ENCODE results near the gene TPST1.

DNA sequence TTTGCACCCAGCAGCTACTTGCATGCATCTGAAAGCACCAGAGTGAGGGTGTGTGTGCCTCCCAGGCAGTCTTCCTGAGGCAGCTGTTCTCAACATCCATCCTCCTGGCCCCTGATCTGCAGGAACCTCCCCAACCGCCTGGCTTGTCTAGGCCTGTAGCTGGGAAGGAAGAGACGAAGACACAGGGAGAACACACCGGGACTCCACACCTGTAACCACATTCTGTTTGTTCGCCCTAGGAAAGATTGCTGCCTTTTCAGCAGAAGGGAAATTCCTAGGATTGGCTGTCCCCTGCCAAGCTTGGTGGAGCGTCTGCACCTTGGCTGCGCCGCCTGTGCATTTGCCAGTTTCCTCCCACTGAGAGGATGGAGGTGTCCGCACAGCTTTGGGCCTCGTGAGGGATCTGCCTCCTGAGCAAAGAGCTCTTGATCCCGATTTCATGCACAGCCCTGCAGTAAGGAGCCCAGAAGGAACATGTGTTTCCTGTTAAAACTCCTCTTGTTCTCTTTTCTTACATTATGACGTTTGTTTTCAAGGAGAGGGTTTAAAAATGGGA is 154.6 kb downstream of the TPST1 start:
- TF ChIP-seq, protein P1, sequence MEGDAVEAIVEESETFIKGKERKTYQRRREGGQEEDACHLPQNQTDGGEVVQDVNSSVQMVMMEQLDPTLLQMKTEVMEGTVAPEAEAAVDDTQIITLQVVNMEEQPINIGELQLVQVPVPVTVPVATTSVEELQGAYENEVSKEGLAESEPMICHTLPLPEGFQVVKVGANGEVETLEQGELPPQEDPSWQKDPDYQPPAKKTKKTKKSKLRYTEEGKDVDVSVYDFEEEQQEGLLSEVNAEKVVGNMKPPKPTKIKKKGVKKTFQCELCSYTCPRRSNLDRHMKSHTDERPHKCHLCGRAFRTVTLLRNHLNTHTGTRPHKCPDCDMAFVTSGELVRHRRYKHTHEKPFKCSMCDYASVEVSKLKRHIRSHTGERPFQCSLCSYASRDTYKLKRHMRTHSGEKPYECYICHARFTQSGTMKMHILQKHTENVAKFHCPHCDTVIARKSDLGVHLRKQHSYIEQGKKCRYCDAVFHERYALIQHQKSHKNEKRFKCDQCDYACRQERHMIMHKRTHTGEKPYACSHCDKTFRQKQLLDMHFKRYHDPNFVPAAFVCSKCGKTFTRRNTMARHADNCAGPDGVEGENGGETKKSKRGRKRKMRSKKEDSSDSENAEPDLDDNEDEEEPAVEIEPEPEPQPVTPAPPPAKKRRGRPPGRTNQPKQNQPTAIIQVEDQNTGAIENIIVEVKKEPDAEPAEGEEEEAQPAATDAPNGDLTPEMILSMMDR (IDR thresholded peaks at IDR 0.05; ENCODE audit: borderline replicate concordance, extremely low read depth, low read length, poor library complexity, severe bottlenecking) = no peak
- no peak for TF ChIP-seq EZH2 (IDR thresholded peaks at IDR 0.05; ENCODE audit: borderline replicate concordance, low read depth, low read length, severe bottlenecking)
